Measurements from ENCODE around the gene CACNA1E. TPM values are rescaled to one million over a fixed set of nuclear protein-coding genes. Genes with fewer than 3 reads are reported as not detected.

Gene CACNA1E
- total RNA-seq, 1 donor from 2014 or later: 0.88 TPM

DNA sequence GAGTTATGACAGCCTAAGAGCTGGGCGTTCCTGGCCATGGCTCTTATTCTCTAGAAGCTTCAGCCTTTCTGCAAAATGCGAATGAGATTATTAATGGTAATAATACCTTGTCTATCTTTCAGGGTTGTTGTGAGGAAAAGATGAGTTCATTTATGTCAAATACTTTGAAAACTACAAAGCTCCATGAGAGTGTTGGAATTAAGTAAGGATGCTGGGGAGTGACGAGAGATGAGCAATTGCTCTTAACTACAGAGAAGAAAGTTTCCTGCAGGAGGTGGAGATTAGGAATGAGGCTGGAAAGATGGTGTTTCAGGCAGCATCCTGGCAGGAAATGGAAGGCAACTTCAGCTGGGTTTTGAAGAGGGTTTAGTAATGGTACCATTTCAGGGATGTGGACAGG, 124.2 kb downstream of the CACNA1E start:
- DNase-seq: no peak
- Histone ChIP-seq H3K27me3 (ENCODE audit: low read depth) (peaks cover 67% of the 10 kb centered on the region), H3K9me3 (replicated peaks) (no peaks in the 10 kb centered on the region), H3K4me3 (no peak overlapping the region), H3K36me3 (no peaks in the 10 kb centered on the region), H3K4me1 (no peaks in the 10 kb centered on the region), H3K27ac (replicated peaks) (no peak overlapping the region)
- no peak for TF ChIP-seq CTCF (IDR thresholded peaks at IDR 0.05; ENCODE audit: borderline replicate concordance)
- intact Hi-C loops (cut with micrococcal nuclease): no loop called here

- no peak for DNase-seq
Observed at GRCh38 chr1:181608386-181608785, 125.1 kb downstream of the CACNA1E start.

DNA sequence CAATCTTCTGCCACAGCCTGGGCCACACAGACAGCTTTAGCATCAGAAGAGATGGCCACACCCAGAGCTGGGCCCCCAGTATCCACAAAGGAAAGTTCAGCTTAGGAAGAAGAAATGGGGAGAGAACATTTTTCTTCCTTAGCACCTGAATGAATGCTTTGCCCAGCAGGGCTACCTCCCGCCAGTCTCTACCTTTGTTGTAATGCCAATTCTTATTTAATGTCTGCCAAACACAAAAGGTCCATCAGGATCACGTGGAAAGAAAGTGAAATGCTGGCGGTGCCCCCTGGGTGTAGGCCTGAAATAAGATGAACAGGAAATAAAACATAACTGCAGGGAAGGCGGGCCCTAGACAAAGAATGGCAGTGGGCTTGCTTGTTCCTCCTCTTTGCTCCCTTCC, 125.6 kb downstream of the CACNA1E start:
- Histone ChIP-seq H3K4me1 (no peaks in the 10 kb centered on the region), H3K27me3 (ENCODE audit: low read depth) (peaks cover 55% of the 10 kb centered on the region), H3K9me3 (replicated peaks) (peaks cover 11% of the 10 kb centered on the region), H3K4me3 (no peak overlapping the region), H3K36me3 (no peaks in the 10 kb centered on the region), H3K27ac (replicated peaks) (no peak overlapping the region)
- intact Hi-C loops (cut with micrococcal nuclease): no loop called here
- TF ChIP-seq CTCF (IDR thresholded peaks at IDR 0.05; ENCODE audit: borderline replicate concordance): no peak
- no peak for DNase-seq

More at GRCh38 chr1:181608386-181608785, 125.1 kb downstream of the CACNA1E start:
- Histone ChIP-seq H3K36me3 (no peaks in the 10 kb centered on the region), H3K9me3 (replicated peaks) (peaks cover 5% of the 10 kb centered on the region), H3K27ac (replicated peaks) (no peak overlapping the region), H3K27me3 (ENCODE audit: low read depth) (peaks cover 61% of the 10 kb centered on the region), H3K4me3 (no peak overlapping the region), H3K4me1 (no peaks in the 10 kb centered on the region)
- intact Hi-C loops (cut with micrococcal nuclease): no loop called here
- no peak for TF ChIP-seq CTCF (IDR thresholded peaks at IDR 0.05; ENCODE audit: borderline replicate concordance)

GRCh38 chr1:181612100-181612499, 128.8 kb downstream of the CACNA1E start:
- intact Hi-C loops (cut with micrococcal nuclease): no loop called here
- DNase-seq: no peak
- Histone ChIP-seq H3K4me3 (no peak overlapping the region), H3K9me3 (replicated peaks) (peaks cover 16% of the 10 kb centered on the region), H3K4me1 (no peaks in the 10 kb centered on the region), H3K27ac (replicated peaks) (no peak overlapping the region), H3K27me3 (ENCODE audit: low read depth) (peaks cover 36% of the 10 kb centered on the region), H3K36me3 (no peaks in the 10 kb centered on the region)
- TF ChIP-seq CTCF (IDR thresholded peaks at IDR 0.05; ENCODE audit: borderline replicate concordance): no peak

GRCh38 chr1:181618559-181618958, 135.2 kb downstream of the CACNA1E start:
- intact Hi-C loops (cut with micrococcal nuclease): no loop called here
- H3K4me3 ChIP-seq: no peak overlapping the region
- peaks cover 48% of the 10 kb centered on the region for H3K27me3 ChIP-seq (ENCODE audit: low read depth)
- no peaks in the 10 kb centered on the region for H3K36me3 ChIP-seq
- H3K9me3 ChIP-seq (replicated peaks): peaks cover 9% of the 10 kb centered on the region
- no peak overlapping the region for H3K27ac ChIP-seq (replicated peaks)
- no peak for TF ChIP-seq CTCF (IDR thresholded peaks at IDR 0.05; ENCODE audit: borderline replicate concordance)
- no peaks in the 10 kb centered on the region for H3K4me1 ChIP-seq
- DNase-seq: no peak

- no peak for DNase-seq
- TF ChIP-seq CTCF (IDR thresholded peaks at IDR 0.05; ENCODE audit: borderline replicate concordance): no peak
- no peak overlapping the region for H3K27ac ChIP-seq (replicated peaks)
- peaks cover 58% of the 10 kb centered on the region for H3K27me3 ChIP-seq (ENCODE audit: low read depth)
- intact Hi-C loops (cut with micrococcal nuclease): no loop called here
- H3K4me3 ChIP-seq: no peak overlapping the region
- H3K36me3 ChIP-seq: no peaks in the 10 kb centered on the region
- H3K4me1 ChIP-seq: no peaks in the 10 kb centered on the region
- H3K9me3 ChIP-seq (replicated peaks): no peaks in the 10 kb centered on the region
Observed at GRCh38 chr1:181620183-181620582, 136.9 kb downstream of the CACNA1E start.
